HepG2 (cell line): ENCODE results near the gene COMMD7. TPM values are rescaled to one million over a fixed set of nuclear protein-coding genes. Genes with fewer than 3 reads are reported as not detected.

Experiments
- AGO1 ChIP-seq: fragments of 200-400 bp; formaldehyde crosslinking; IDR thresholded peaks from 2 replicates; pipeline ENCODE4 v1.6.1; 2017; ENCODE audit warnings: mild to moderate bottlenecking, low read depth, low read length, moderate library complexity; ENCODE audit not compliant: poor library complexity, severe bottlenecking
- EEA1 ChIP-seq: sonication (generic); formaldehyde crosslinking; IDR thresholded peaks from 2 replicates; pipeline ENCODE4 v1.5.1; 2020; ENCODE audit warnings: mild to moderate bottlenecking, missing genetic modification reagents, borderline replicate concordance
- ETV6 ChIP-seq: sonication (generic); formaldehyde crosslinking; conservative IDR thresholded peaks from 2 replicates; pipeline ENCODE4 v1.4.0; 2020; ENCODE audit warnings: missing genetic modification reagents
- HNRNPLL ChIP-seq: fragments of 200-400 bp; formaldehyde crosslinking; IDR thresholded peaks from 2 replicates; pipeline ENCODE4 v1.6.1; 2017; ENCODE audit warnings: mild to moderate bottlenecking, low read depth, low read length; ENCODE audit not compliant: poor library complexity, severe bottlenecking
- KDM5B ChIP-seq: sonication (generic); formaldehyde crosslinking; IDR thresholded peaks from 2 replicates; pipeline ENCODE4 v1.4.0; 2020; ENCODE audit warnings: missing genetic modification reagents, mild to moderate bottlenecking, borderline replicate concordance
- NFYB ChIP-seq: sonication (generic); formaldehyde crosslinking; IDR thresholded peaks from 2 replicates; pipeline ENCODE4 v1.4.0; 2020; ENCODE audit warnings: missing genetic modification reagents
- NONO ChIP-seq, 2 experiments: fragments of 450-650 bp in 1 of 2; sonication (generic) in 1 of 2; formaldehyde crosslinking in 1 of 2; IDR thresholded peaks in 1 of 2; conservative IDR thresholded peaks in 1 of 2; 2 replicates each; pipeline versions ENCODE4 v1.6.1 to v1.8.0; 2017 to 2022; ENCODE audit warnings: mild to moderate bottlenecking in 1 of 2, missing genetic modification reagents in 1 of 2, moderate library complexity in 1 of 2
- PCBP2 ChIP-seq: fragments of 200-400 bp; formaldehyde crosslinking; optimal IDR thresholded peaks from 2 replicates; pipeline ENCODE3; 2018; ENCODE audit warnings: low read length, low read depth; ENCODE audit not compliant: poor library complexity, severe bottlenecking
- RFX5 ChIP-seq: IDR thresholded peaks from 2 replicates; pipeline ENCODE4 v1.6.1; 2011; ENCODE audit warnings: low read depth, low read length, improper control_type of control experiment
- ZC3H4 ChIP-seq: sonication (generic); formaldehyde crosslinking; IDR thresholded peaks from 2 replicates; pipeline ENCODE4 v1.4.0; 2020; ENCODE audit warnings: missing genetic modification reagents, borderline replicate concordance
- ZNF510 ChIP-seq: sonication (generic); formaldehyde crosslinking; IDR thresholded peaks from 2 replicates; pipeline ENCODE4 v1.4.0; 2020; ENCODE audit warnings: low read depth, mild to moderate bottlenecking, missing genetic modification reagents
- ZNF557 ChIP-seq: sonication (generic); formaldehyde crosslinking; IDR thresholded peaks from 2 replicates; pipeline ENCODE4 v1.4.0; 2020; ENCODE audit warnings: missing genetic modification reagents
- ZNF678 ChIP-seq: sonication (generic); formaldehyde crosslinking; IDR thresholded peaks from 2 replicates; pipeline ENCODE4 v1.4.0; 2020; ENCODE audit warnings: mild to moderate bottlenecking, missing genetic modification reagents
- ZNF777 ChIP-seq: sonication (generic); formaldehyde crosslinking; IDR thresholded peaks from 2 replicates; pipeline ENCODE4 v1.4.0; 2020; ENCODE audit warnings: missing genetic modification reagents
- ZNF788 ChIP-seq: sonication (generic); formaldehyde crosslinking; IDR thresholded peaks from 2 replicates; pipeline ENCODE4 v1.5.0; 2020; ENCODE audit warnings: mild to moderate bottlenecking, missing genetic modification reagents, borderline replicate concordance
- ZNF83 ChIP-seq: sonication (generic); formaldehyde crosslinking; IDR thresholded peaks from 2 replicates; pipeline ENCODE4 v1.4.0; 2020; ENCODE audit warnings: missing genetic modification reagents, mild to moderate bottlenecking, borderline replicate concordance
- polyA plus RNA-seq, 8 experiments: library from polyadenylated mRNA; depleted of rRNA in 3 of 8; stranded (reverse) in 7 of 8; unstranded in 1 of 8; fragments of >200 nt; fragmentation: Illumina TruSeq in 4 of 8; extraction: Trizol in 4 of 8; gene quantifications; 2 replicates each; pipeline versions ENCODE4 v1.2.1 to v1.2.3, GENCODE V29; 2011 to 2016; ENCODE audit warnings: low read depth in 4 of 8, missing spikeins in 1 of 8, mixed read lengths in 1 of 8; ENCODE audit not compliant: insufficient read depth in 1 of 8
- total RNA-seq, 5 experiments: library from RNA; depleted of rRNA; stranded (reverse); fragments of >200 nt; fragmentation: Illumina TruSeq; extraction: Trizol; gene quantifications; 2 replicates each; pipeline ENCODE4 v1.2.3, GENCODE V29; 2016; ENCODE audit warnings: low read depth in 1 of 5
- TF ChIP-seq, protein P1 (sequence below): IDR thresholded peaks from 2 replicates; pipeline ENCODE4 v1.6.1; 2016; ENCODE audit warnings: missing compliant biosample characterization, missing genetic modification reagents, borderline replicate concordance
- TF ChIP-seq, protein P2 (sequence below): sonication (generic); formaldehyde crosslinking; IDR thresholded peaks from 2 replicates; pipeline ENCODE4 v1.4.0; 2020; ENCODE audit warnings: mild to moderate bottlenecking, missing genetic modification reagents
- TF ChIP-seq, protein P3 (sequence below): IDR thresholded peaks from 2 replicates; pipeline ENCODE4 v1.6.1; 2016; ENCODE audit warnings: missing biosample characterization, missing genetic modification reagents, low read depth
- TF ChIP-seq, protein P4 (sequence below): sonication (generic); formaldehyde crosslinking; IDR thresholded peaks from 2 replicates; pipeline ENCODE4 v1.5.1; 2020; ENCODE audit warnings: missing genetic modification reagents, mild to moderate bottlenecking, borderline replicate concordance
- TF ChIP-seq, protein P5 (sequence below): sonication (generic); formaldehyde crosslinking; IDR thresholded peaks from 2 replicates; pipeline ENCODE4 v1.8.1; 2023; ENCODE audit warnings: mild to moderate bottlenecking, missing genetic modification reagents
- TF ChIP-seq, protein P6 (sequence below): IDR thresholded peaks from 2 replicates; pipeline ENCODE4 v1.6.1; 2012; ENCODE audit warnings: inconsistent platforms

Gene COMMD7
- total and polyA plus RNA-seq, 2 of the 13 experiments (the other 11 are each of a cell fraction or from before 2014, with no cell fraction given) = 42.1 to 53.3 TPM

DNA sequence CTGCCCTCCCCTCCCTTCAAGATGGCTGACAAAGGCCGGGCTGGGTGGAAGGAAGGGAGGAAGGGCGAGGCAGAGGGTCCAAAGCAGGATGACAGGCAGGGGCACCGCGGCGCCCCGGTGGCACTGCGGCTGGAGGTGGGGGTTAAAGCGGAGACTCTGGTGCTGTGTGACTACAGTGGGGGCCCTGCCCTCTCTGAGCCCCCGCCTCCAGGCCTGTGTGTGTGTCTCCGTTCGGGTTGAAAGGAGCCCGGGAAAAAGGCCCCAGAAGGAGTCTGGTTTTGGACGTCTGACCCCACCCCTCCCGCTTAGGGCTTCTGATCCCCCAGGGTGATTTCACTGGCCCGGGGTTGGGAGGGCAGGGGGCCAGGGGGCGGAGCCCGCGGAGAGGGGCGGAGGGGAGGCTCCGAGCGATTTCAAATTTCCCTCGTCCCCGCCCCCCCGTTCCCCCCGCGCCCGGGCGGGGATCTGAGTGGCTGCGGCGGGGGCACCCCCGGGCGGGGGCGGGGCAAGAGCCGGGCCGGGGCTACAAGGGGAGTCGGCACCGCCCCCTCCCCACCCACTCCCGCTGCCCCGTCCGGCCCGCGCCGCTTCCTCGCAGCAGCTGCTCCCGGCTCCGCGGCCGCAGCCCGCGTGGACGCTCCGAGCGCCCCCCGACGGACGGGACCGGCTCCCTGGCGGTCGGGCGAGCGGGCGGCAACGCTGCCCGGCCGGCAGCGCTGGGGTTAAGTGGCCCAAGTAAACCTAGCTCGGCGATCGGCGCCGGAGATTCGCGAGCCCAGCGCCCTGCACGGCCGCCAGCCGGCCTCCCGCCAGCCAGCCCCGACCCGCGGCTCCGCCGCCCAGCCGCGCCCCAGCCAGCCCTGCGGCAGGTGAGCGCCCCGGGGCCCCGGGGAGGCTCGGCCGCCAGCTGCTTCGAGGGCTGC, 18.8 kb upstream of the COMMD7 start, which contains the start of gene DNMT3B (continued):
- TF ChIP-seq RFX5 (peak; percentile 19; the same call in 1 of the 2 replicates), KDM5B (0 out of 2 replicates have a peak, but pooled peaks have one; percentile 43), NONO (IDR thresholded peaks at IDR 0.05) (no peak), NONO (CRISPR knock-in tag; conservative IDR thresholded peaks at IDR 0.05) (peak; percentile 80), NFYB (CRISPR knock-in tag) (peak; percentile 75), ZNF788 (CRISPR knock-in tag) (no peak; the same call in 1 of the 2 replicates), ZNF557 (CRISPR knock-in tag) (no peak), AGO1 (peak; percentile 20), ETV6 (CRISPR knock-in tag) (no peak), PCBP2 (no peak), ZNF510 (CRISPR knock-in tag) (no peak), HNRNPLL (peak; percentile 33), ZNF777 (CRISPR knock-in tag) (peak; percentile 97), EEA1 (CRISPR knock-in tag) (peak; percentile 71; the same call in 1 of the 2 replicates), ZNF83 (CRISPR knock-in tag) (peak; percentile 76; the same call in 1 of the 2 replicates), ZNF678 (CRISPR knock-in tag) (no peak; the same call in 1 of the 2 replicates), ZC3H4 (CRISPR knock-in tag) (no peak)
- TF ChIP-seq, protein P1, sequence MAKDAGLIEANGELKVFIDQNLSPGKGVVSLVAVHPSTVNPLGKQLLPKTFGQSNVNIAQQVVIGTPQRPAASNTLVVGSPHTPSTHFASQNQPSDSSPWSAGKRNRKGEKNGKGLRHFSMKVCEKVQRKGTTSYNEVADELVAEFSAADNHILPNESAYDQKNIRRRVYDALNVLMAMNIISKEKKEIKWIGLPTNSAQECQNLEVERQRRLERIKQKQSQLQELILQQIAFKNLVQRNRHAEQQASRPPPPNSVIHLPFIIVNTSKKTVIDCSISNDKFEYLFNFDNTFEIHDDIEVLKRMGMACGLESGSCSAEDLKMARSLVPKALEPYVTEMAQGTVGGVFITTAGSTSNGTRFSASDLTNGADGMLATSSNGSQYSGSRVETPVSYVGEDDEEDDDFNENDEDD = peak; percentile 93
- TF ChIP-seq, protein P2, sequence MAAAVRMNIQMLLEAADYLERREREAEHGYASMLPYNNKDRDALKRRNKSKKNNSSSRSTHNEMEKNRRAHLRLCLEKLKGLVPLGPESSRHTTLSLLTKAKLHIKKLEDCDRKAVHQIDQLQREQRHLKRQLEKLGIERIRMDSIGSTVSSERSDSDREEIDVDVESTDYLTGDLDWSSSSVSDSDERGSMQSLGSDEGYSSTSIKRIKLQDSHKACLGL (CRISPR knock-in tag) = peak; percentile 26; the same call in 1 of the 2 replicates
- TF ChIP-seq, protein P3, sequence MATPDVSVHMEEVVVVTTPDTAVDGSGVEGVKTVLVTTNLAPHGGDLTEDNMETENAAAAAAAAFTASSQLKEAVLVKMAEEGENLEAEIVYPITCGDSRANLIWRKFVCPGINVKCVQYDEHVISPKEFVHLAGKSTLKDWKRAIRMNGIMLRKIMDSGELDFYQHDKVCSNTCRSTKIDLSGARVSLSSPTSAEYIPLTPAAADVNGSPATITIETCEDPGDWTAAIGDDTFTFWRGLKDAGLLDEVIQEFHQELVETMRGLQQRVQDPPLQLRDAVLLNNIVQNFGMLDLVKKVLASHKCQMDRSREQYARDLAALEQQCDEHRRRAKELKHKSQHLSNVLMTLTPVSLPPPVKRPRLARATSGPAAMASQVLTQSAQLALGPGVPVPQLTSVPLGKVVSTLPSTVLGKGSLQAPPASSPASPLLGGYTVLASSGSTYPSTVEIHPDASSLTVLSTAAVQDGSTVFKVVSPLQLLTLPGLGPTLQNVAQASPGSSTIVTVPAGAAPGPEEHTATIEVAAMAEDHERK (CRISPR knock-in tag) = no peak
- TF ChIP-seq, protein P4, sequence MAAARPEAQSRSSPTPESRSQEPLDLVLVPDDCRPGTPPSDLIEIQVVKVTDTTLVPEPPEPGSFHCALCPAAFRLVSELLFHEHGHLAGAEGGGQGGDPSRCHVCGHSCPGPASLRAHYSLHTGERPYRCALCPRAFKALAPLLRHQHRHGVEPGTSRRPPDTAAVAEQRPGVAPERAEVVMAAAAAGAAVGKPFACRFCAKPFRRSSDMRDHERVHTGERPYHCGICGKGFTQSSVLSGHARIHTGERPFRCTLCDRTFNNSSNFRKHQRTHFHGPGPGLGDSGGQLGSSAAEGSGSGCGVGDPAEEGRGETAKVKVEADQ = peak; percentile 76; the same call in 1 of the 2 replicates
- TF ChIP-seq, protein P5, sequence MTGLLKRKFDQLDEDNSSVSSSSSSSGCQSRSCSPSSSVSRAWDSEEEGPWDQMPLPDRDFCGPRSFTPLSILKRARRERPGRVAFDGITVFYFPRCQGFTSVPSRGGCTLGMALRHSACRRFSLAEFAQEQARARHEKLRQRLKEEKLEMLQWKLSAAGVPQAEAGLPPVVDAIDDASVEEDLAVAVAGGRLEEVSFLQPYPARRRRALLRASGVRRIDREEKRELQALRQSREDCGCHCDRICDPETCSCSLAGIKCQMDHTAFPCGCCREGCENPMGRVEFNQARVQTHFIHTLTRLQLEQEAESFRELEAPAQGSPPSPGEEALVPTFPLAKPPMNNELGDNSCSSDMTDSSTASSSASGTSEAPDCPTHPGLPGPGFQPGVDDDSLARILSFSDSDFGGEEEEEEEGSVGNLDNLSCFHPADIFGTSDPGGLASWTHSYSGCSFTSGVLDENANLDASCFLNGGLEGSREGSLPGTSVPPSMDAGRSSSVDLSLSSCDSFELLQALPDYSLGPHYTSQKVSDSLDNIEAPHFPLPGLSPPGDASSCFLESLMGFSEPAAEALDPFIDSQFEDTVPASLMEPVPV (CRISPR knock-in tag) = peak; percentile 82; the same call in 1 of the 2 replicates
- TF ChIP-seq, protein P6, sequence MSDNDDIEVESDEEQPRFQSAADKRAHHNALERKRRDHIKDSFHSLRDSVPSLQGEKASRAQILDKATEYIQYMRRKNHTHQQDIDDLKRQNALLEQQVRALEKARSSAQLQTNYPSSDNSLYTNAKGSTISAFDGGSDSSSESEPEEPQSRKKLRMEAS = peak; percentile 75
